ENCODE data around the gene MAPKAP1.

The MAPKAP1 gene

GRCh38 chr9:125439434-125440272, 267.4 kb downstream of the MAPKAP1 start:
- TF ChIP-seq, protein P1, sequence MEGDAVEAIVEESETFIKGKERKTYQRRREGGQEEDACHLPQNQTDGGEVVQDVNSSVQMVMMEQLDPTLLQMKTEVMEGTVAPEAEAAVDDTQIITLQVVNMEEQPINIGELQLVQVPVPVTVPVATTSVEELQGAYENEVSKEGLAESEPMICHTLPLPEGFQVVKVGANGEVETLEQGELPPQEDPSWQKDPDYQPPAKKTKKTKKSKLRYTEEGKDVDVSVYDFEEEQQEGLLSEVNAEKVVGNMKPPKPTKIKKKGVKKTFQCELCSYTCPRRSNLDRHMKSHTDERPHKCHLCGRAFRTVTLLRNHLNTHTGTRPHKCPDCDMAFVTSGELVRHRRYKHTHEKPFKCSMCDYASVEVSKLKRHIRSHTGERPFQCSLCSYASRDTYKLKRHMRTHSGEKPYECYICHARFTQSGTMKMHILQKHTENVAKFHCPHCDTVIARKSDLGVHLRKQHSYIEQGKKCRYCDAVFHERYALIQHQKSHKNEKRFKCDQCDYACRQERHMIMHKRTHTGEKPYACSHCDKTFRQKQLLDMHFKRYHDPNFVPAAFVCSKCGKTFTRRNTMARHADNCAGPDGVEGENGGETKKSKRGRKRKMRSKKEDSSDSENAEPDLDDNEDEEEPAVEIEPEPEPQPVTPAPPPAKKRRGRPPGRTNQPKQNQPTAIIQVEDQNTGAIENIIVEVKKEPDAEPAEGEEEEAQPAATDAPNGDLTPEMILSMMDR (conservative IDR thresholded peaks at IDR 0.05; ENCODE audit: low read depth) = no peak
- ChIA-PET POLR2A (ENCODE audit: low non-redundant PET) (no interaction called here), CTCF (interaction anchor here (0.6 kb wide), 3 partner anchors 30 to 453 kb away, joined by 3 read pairs; no protein-coding TSS in a partner anchor)
- no peak overlapping the region for H3K27ac ChIP-seq
- no peak for DNase-seq (ENCODE audit: low spot score)

DNA sequence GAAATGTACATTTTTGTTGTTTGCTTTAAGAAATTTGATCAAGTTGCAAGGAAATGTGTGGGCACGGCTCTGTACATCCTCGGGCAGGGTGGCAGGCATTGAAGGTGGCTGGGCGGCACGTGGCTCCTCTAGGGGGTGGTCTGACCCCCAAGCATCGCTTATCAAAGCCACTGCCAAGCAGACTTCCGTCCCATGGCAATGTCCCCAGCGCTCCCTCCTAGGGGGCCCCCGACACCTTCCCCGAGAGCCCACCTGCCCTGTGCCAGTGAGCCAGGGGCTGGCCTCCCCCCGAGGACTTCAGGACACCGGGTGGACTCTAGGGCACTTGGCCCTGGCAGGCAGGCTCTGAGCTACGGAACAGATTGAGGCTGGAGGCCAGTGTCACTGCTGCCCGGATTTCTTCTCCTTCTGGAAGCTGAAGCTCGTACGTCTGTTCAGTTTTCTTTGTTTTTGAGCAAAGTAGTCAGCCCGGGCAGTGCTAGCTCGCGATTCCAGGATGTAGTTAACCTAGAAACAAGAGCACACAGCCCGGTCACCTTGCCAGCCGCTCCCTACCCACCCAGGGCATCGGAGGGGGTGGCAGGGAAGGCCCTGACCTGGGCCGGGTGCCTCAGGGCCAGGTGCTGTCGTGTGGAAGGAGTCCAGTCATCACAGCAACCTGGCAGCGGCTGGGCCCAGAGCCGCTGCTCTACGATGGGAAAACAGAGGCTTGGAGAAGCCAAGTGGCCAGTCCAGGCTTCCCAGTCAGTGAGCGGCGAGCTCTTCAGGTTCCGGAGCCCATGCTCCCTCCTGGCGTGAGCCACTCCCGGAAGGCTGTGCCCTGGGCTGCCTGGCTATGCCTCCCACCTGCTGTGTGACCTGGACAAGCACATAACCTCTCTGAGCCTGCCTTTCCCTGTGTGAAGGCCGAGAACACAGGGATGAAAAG, 268.2 kb downstream of the MAPKAP1 start:
- ChIA-PET CTCF (interaction anchor here (0.5 to 0.6 kb wide), 2 partner anchors 19 to 454 kb away, joined by 3 to 4 read pairs; no protein-coding TSS in a partner anchor), POLR2A (ENCODE audit: low non-redundant PET) (no interaction called here)
- H3K27ac ChIP-seq = no peak overlapping the region
- TF ChIP-seq, protein P1 (conservative IDR thresholded peaks at IDR 0.05; ENCODE audit: low read depth) = no peak
- DNase-seq (ENCODE audit: low spot score) = no peak

GRCh38 chr9:125437771-125438221, 269.2 kb downstream of the MAPKAP1 start:
- H3K27ac ChIP-seq = no peak overlapping the region
- ChIA-PET CTCF (interaction anchor here (0.5 to 0.8 kb wide), 2 partner anchors 18 to 890 kb away, joined by 3 to 4 read pairs; no protein-coding TSS in a partner anchor), POLR2A (ENCODE audit: low non-redundant PET) (no interaction called here)
- TF ChIP-seq, protein P1 (conservative IDR thresholded peaks at IDR 0.05; ENCODE audit: low read depth) = no peak
- DNase-seq (ENCODE audit: low spot score) = no peak

DNA sequence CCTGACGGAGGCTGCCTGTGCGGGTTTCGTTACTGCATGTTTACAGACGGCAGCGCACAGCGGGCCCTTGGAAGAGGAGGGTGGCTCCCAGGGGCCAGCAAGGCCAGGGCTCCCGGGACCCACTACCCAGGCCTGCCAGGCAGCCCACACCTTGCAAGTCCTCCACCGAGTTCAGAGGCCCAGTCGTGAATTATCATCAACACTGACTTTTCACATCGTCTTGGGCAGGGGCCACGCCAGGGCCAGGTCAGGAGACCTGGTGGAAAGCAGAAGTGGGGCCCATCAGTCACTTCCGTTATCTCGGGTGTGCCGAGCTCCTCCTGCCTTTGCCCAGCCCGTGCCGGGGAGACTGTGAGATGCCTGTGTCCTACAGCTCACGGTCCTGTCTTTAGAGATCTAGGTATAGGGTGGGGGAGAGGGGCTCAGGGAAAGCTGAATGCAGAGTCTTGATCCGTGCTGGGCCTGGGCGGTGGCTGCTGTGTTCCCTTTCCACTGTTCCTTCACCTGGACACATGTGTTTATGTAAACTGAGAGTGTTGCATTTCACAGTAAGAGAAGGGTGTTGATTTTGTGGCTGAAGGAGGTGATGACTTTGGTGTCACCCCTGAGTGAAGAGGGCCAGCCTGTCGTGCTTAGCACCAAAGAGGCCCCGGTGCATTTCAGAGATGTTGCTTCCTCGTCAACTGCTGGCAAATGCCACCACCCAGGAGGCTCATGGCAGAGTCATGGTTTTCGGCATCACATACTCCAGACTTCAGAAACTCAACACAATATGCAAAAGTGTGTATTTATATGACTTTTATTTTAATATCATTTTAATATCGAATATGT, 270.2 kb downstream of the MAPKAP1 start:
- no peak for DNase-seq (ENCODE audit: low spot score)
- TF ChIP-seq, protein P1 (conservative IDR thresholded peaks at IDR 0.05; ENCODE audit: low read depth) = no peak
- ChIA-PET CTCF (interaction anchor here (0.8 kb wide), 1 partner anchor 891 kb away, joined by 3 read pairs; no protein-coding TSS in a partner anchor), POLR2A (ENCODE audit: low non-redundant PET) (no interaction called here)
- H3K27ac ChIP-seq = no peak overlapping the region

GRCh38 chr9:125435776-125436612, 271.0 kb downstream of the MAPKAP1 start:
- TF ChIP-seq, protein P1 (conservative IDR thresholded peaks at IDR 0.05; ENCODE audit: low read depth) = no peak
- CTCF ChIA-PET = interaction anchor here (0.5 to 0.6 kb wide), 2 partner anchors 16 to 1104 kb away, joined by 3 to 9 read pairs; no protein-coding TSS in a partner anchor
- DNase-seq (ENCODE audit: low spot score) = no peak
- no peak overlapping the region; the same call in 1 of the 2 replicates for H3K27ac ChIP-seq
- POLR2A ChIA-PET (ENCODE audit: low non-redundant PET) = no interaction called here

Measured in RWPE1 (cell line).